RWPE2 (cell line): Measurements from ENCODE around the gene LAMTOR3.

Source experiments
- ATAC-seq: fragments of 200-7000 bp; cut with Tn5 transposase; 3 replicates; pipeline ENCODE4 v1.9.1; 2021; ENCODE audit warnings: low read depth
- DNase-seq: peaks from one replicate; pipeline ENCODE4 v3.0.0-alpha.2; 2020; ENCODE audit warnings: low spot score
- H3K27ac ChIP-seq: fragments of 450-650 bp; 2 replicates; pipeline ENCODE4 v1.5.1; 2017; ENCODE audit warnings: mild to moderate bottlenecking; ENCODE audit not compliant: poor library complexity, severe bottlenecking
- H3K27me3 ChIP-seq: fragments of 250-450 bp; sonication (Bioruptor Pico); 2 replicates; pipeline ENCODE4 v1.5.1; 2021; ENCODE audit warnings: mild to moderate bottlenecking, moderate library complexity; ENCODE audit not compliant: insufficient read depth, poor library complexity, severe bottlenecking
- H3K36me3 ChIP-seq: fragments of 250-450 bp; sonication (Bioruptor Pico); 2 replicates; pipeline ENCODE4 v1.5.1; 2020; ENCODE audit warnings: low read depth, mild to moderate bottlenecking, moderate library complexity
- H3K4me1 ChIP-seq: fragments of 250-450 bp; sonication (Bioruptor Pico); 2 replicates; pipeline ENCODE4 v1.5.1; 2021; ENCODE audit warnings: mild to moderate bottlenecking, moderate library complexity; ENCODE audit not compliant: insufficient read depth, poor library complexity, severe bottlenecking
- H3K4me3 ChIP-seq: fragments of 250-450 bp; sonication (Bioruptor Pico); 2 replicates; pipeline ENCODE4 v1.5.1; 2021; ENCODE audit warnings: mild to moderate bottlenecking, moderate library complexity; ENCODE audit not compliant: severe bottlenecking
- H3K9me3 ChIP-seq: fragments of 250-450 bp; sonication (Bioruptor Pico); 2 replicates; pipeline ENCODE4 v1.5.1; 2021; ENCODE audit warnings: mild to moderate bottlenecking, moderate library complexity; ENCODE audit not compliant: severe bottlenecking
- TF ChIP-seq, protein P1 (sequence below): fragments of 450-650 bp; IDR thresholded peaks from one replicate; pipeline ENCODE4 v1.5.1; 2017; ENCODE audit warnings: mild to moderate bottlenecking, moderate library complexity; ENCODE audit not compliant: poor library complexity, severe bottlenecking

The LAMTOR3 gene, protein sequence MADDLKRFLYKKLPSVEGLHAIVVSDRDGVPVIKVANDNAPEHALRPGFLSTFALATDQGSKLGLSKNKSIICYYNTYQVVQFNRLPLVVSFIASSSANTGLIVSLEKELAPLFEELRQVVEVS

DNA sequence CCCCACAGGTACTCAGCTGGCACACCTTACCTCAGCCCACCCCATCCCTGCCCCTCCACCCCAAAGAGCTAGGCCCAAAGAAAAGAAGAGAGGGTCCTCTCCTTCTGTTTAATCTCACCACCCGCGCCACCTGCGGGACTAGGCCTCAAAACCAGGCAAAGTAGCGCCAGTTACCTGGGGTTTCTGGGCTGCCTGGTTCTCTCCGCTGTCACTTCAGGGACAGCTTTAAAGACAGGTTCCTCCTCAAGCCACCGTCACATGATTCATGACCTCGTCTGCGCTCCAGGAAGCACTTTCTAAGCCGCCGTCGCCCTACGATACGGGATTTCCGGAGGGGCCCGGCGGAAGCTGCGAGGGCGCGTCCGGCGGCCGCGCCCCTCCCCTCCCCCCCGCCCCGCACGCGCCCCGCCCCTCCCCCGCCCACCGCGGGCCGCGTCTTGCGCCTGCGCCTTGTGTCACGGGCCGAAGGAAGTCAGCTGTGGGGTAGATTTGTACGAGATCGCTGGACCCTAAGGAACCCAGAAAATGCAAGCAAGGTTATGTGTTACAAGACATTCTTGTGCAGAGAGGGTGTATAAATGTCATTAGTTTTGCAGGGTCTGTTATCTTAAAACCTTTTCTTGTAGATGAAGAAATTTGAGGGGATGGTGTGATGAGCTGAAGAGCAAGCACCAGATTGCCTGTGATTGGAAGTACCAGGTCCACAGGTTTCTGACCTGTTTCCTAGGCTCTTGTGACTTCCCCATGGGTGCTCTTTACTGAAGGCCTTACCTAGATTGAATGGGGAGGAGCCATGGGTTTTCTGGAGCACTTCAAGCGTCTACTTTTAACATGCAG lies at the start of gene LAMTOR3:
LAMTOR3 (minus strand) TSS at position 267 of the 837 bp plus-strand sequence. CDS start 464 bp downstream, outside the sequence.
- DNase-seq, result peak; percentile 87
- peak within 1 kb of the TSS; percentile 96 for H3K4me3 ChIP-seq
- peak within 1 kb of the TSS; percentile 23 for H3K27ac ChIP-seq
- TF ChIP-seq, protein P1, sequence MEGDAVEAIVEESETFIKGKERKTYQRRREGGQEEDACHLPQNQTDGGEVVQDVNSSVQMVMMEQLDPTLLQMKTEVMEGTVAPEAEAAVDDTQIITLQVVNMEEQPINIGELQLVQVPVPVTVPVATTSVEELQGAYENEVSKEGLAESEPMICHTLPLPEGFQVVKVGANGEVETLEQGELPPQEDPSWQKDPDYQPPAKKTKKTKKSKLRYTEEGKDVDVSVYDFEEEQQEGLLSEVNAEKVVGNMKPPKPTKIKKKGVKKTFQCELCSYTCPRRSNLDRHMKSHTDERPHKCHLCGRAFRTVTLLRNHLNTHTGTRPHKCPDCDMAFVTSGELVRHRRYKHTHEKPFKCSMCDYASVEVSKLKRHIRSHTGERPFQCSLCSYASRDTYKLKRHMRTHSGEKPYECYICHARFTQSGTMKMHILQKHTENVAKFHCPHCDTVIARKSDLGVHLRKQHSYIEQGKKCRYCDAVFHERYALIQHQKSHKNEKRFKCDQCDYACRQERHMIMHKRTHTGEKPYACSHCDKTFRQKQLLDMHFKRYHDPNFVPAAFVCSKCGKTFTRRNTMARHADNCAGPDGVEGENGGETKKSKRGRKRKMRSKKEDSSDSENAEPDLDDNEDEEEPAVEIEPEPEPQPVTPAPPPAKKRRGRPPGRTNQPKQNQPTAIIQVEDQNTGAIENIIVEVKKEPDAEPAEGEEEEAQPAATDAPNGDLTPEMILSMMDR, result no peak
- no peaks in the 10 kb centered on the region for H3K9me3 ChIP-seq
- ATAC-seq, result peak; percentile 94
- no peaks in the 10 kb centered on the region for H3K27me3 ChIP-seq
- H3K4me1 ChIP-seq, result no peaks in the 10 kb centered on the region
- peaks cover 48% of the 10 kb centered on the region for H3K36me3 ChIP-seq

DNA sequence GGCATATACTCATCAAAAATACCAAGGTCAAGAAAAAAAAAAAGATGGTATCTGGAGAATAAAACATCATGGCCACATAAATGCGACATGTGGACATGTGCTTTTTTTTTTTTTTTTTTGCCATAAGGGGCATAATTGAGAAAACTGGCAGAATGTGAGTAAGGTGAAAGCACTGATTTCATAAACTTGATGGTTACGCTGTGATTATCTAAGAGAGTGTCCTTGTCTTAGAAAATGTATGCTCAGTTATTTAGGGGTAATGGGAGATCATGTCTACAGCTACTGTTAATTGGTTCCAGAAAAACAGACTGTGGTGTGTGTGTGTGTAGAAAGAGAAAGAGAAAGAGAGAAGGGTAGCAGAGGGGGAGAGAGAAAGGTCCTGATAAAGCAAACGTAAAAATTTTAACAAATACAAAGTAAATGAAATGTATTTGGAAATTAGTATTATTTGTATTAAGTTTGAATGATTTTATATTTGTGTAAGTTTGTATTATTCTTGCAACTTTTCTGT lies 44.1 kb upstream of the LAMTOR3 start:
- no peak for ATAC-seq
- H3K9me3 ChIP-seq, result peaks cover 8% of the 10 kb centered on the region
- H3K27me3 ChIP-seq, result no peaks in the 10 kb centered on the region
- no peak overlapping the region for H3K4me3 ChIP-seq
- H3K27ac ChIP-seq, result no peak overlapping the region
- no peaks in the 10 kb centered on the region for H3K4me1 ChIP-seq
- H3K36me3 ChIP-seq, result peaks cover 62% of the 10 kb centered on the region
- TF ChIP-seq, protein P1, result no peak
- no peak for DNase-seq

DNA sequence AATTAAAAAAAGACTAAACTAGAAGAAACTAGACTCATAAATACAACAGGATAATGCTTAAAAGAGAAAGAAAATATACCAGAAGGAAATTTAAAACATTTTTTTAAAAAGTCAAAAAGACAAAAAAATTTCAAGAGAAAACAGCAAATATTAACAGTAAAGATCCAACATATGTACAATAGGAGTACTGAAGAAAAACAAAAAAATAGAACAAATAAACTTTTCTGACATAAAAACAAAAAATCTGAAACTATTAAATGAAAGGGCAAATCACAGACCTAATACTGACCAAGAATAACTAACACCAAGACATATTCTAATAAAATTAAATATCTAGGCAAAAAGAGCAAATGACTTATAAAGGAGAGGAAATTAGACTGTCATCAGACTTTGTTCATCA lies 40.7 kb upstream of the LAMTOR3 start:
- H3K36me3 ChIP-seq, result peaks cover 44% of the 10 kb centered on the region

DNA sequence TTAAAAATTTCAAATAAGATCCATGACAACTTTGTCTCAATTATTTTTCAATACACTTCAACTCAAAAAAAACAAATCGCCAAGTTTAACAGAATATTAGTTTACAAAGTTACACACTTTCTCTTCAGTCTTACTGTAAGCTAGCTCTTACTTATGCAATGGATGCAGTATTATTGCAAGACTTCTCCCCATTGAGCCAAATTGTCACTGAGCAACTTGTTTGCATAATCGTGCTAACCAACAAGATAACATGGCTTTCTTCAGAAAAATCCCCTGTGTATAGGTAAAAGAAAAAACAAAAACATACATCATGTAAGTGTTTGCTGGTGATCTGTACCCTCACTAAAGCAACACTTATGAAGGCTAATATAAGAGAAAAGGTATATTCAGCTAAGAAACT lies 33.3 kb upstream of the LAMTOR3 start:
- no peak for DNase-seq
- no peak for ATAC-seq
- Histone ChIP-seq H3K36me3 (peaks cover 67% of the 10 kb centered on the region), H3K9me3 (no peaks in the 10 kb centered on the region), H3K27me3 (no peaks in the 10 kb centered on the region), H3K4me3 (no peak overlapping the region), H3K27ac (no peak overlapping the region), H3K4me1 (no peaks in the 10 kb centered on the region)
- TF ChIP-seq, protein P1, result no peak

More for the DNA sequence above, 40.7 kb upstream of the LAMTOR3 start:
- ATAC-seq (no peak), DNase-seq (no peak)
- Histone ChIP-seq H3K27ac (no peak overlapping the region), H3K4me1 (no peaks in the 10 kb centered on the region), H3K27me3 (no peaks in the 10 kb centered on the region), H3K4me3 (no peak overlapping the region), H3K9me3 (peaks cover 8% of the 10 kb centered on the region)
- TF ChIP-seq, protein P1, result no peak

DNA sequence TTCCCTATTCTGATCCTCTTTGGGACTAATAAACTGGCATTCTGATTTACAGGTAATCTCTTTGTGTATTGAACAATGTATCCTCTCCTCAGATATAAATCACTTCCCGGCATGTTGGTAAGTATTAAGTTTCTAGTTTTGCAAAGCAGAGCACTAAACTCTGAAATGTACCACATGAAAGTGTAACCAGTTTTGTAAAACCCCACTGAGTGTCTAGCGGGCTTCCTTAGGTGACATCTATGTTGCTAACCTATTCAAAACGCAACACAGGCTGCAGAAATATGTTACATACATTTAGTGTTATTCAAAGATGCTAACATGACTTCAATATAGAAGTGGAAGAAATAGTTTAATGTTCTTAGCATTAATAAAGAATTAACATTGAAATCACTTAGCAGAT lies 26.9 kb upstream of the LAMTOR3 start:
- Histone ChIP-seq H3K27me3 (no peaks in the 10 kb centered on the region), H3K36me3 (peaks cover 87% of the 10 kb centered on the region), H3K4me3 (no peak overlapping the region), H3K9me3 (no peaks in the 10 kb centered on the region), H3K27ac (no peak overlapping the region), H3K4me1 (no peaks in the 10 kb centered on the region)
- TF ChIP-seq, protein P1, result no peak
- DNase-seq, result no peak
- no peak for ATAC-seq
